Testis (tissue), 2 donors: Measurements from ENCODE around the gene MAMSTR.

Source experiments
- CTCF ChIP-seq, 3 experiments: fragments of 450-650 bp in 2 of 3; fragments of 200-600 bp in 1 of 3; sonication (generic) in 1 of 3; IDR thresholded peaks; one replicate each; pipeline ENCODE4 v1.5.1; 2016 to 2019; ENCODE audit warnings: antibody characterized with exemption in 3 of 3, mild to moderate bottlenecking in 2 of 3, moderate library complexity in 1 of 3
- POLR2A ChIP-seq: fragments of 450-650 bp; IDR thresholded peaks from one replicate; pipeline ENCODE4 v1.6.1; 2017; ENCODE audit warnings: antibody characterized with exemption, mild to moderate bottlenecking, moderate library complexity

GRCh38 chr19:48746738-48747575 is 27.4 kb upstream of the MAMSTR start, which contains the start of gene IZUMO1:
- TF ChIP-seq CTCF (IDR thresholded peaks at IDR 0.05) (no peak), POLR2A (no peak)
